GM23338 (cell line): ENCODE results near the gene PPFIA1.

Source experiments
- EZH2 ChIP-seq: fragments of 200-600 bp; sonication (generic); IDR thresholded peaks from one replicate; pipeline ENCODE4 v1.8.0; 2017; ENCODE audit warnings: antibody characterized with exemption, mild to moderate bottlenecking, low read depth; ENCODE audit not compliant: unreplicated experiment
- JUNB ChIP-seq: IDR thresholded peaks from one replicate; pipeline ENCODE4 v1.6.1; 2016; ENCODE audit warnings: antibody characterized with exemption; ENCODE audit not compliant: unreplicated experiment
- POLR2AphosphoS5 ChIP-seq: IDR thresholded peaks from 2 replicates; pipeline ENCODE4 v1.6.1; 2016; ENCODE audit warnings: antibody characterized with exemption, low read depth
- REST ChIP-seq: IDR thresholded peaks from one replicate; pipeline ENCODE4 v1.6.1; 2018; ENCODE audit warnings: antibody characterized with exemption; ENCODE audit not compliant: unreplicated experiment
- ZNF114 ChIP-seq: fragments of 250-450 bp; sonication (Bioruptor Pico); IDR thresholded peaks from 2 replicates; pipeline ENCODE4 v1.5.0; 2020; ENCODE audit warnings: mild to moderate bottlenecking, moderate library complexity
- TF ChIP-seq, protein P1 (sequence below), 2 experiments: fragments of 200-600 bp in 1 of 2; sonication (generic) in 1 of 2; conservative IDR thresholded peaks; 2 replicates each; pipeline versions ENCODE4 v1.5.1 to v1.6.1; 2016 to 2017; ENCODE audit warnings: antibody characterized with exemption in 2 of 2, low read depth in 2 of 2, mild to moderate bottlenecking in 2 of 2, moderate library complexity in 1 of 2
- TF ChIP-seq, protein P2 (sequence below): IDR thresholded peaks from 2 replicates; pipeline ENCODE4 v1.6.1; 2016; ENCODE audit warnings: antibody characterized with exemption

DNA sequence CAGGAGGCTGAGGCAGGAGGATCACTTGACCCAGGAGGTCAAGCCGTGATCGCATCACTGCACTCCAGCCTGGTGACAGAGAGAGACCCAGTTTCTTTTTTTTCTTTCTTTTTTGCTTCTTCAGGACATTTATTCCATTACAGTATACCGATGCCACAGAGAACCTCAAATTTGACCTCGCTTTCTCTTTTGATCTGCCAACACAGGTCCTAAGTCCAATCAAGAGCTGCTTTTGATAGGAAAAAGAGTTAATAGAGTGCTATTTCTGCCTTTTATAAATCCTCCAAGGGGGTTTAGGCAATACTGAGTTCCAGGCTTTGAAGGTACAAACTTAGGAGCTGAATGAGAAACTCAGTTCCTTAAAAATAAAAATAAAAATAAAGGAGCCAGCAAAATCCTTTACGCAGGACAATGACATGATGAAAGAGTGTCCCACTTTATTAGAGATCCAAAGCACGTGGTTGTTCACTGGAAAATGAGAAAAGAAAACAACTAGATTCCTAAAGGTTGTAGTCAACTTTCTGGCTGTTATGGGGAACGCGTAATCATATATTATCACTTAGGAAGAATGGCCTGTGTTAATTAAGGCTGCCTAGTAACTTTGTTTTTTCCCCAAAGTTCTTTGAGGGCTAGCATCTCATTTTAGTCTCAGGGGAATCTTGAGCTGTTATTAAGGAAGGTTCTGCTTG lies 40.2 kb upstream of the PPFIA1 start:
- TF ChIP-seq POLR2AphosphoS5 (no peak), REST (no peak), JUNB (no peak), EZH2 (no peak), ZNF114 (CRISPR knock-in tag) (no peak)
- TF ChIP-seq, protein P1, sequence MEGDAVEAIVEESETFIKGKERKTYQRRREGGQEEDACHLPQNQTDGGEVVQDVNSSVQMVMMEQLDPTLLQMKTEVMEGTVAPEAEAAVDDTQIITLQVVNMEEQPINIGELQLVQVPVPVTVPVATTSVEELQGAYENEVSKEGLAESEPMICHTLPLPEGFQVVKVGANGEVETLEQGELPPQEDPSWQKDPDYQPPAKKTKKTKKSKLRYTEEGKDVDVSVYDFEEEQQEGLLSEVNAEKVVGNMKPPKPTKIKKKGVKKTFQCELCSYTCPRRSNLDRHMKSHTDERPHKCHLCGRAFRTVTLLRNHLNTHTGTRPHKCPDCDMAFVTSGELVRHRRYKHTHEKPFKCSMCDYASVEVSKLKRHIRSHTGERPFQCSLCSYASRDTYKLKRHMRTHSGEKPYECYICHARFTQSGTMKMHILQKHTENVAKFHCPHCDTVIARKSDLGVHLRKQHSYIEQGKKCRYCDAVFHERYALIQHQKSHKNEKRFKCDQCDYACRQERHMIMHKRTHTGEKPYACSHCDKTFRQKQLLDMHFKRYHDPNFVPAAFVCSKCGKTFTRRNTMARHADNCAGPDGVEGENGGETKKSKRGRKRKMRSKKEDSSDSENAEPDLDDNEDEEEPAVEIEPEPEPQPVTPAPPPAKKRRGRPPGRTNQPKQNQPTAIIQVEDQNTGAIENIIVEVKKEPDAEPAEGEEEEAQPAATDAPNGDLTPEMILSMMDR (conservative IDR thresholded peaks at IDR 0.05; ENCODE audit: low read depth in 2 of 2), result no peak
- TF ChIP-seq, protein P2, sequence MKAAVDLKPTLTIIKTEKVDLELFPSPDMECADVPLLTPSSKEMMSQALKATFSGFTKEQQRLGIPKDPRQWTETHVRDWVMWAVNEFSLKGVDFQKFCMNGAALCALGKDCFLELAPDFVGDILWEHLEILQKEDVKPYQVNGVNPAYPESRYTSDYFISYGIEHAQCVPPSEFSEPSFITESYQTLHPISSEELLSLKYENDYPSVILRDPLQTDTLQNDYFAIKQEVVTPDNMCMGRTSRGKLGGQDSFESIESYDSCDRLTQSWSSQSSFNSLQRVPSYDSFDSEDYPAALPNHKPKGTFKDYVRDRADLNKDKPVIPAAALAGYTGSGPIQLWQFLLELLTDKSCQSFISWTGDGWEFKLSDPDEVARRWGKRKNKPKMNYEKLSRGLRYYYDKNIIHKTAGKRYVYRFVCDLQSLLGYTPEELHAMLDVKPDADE, result no peak
